ENCODE data around the gene PLIN1. TPM values are rescaled to one million over a fixed set of nuclear protein-coding genes. Genes with fewer than 3 reads are reported as not detected.
A peak's percentile ranks its signal among the peaks of the same experiment; 100 is the strongest.

Gene PLIN1
- total RNA-seq, 1 donor from 2014 or later = 0.14 TPM

DNA sequence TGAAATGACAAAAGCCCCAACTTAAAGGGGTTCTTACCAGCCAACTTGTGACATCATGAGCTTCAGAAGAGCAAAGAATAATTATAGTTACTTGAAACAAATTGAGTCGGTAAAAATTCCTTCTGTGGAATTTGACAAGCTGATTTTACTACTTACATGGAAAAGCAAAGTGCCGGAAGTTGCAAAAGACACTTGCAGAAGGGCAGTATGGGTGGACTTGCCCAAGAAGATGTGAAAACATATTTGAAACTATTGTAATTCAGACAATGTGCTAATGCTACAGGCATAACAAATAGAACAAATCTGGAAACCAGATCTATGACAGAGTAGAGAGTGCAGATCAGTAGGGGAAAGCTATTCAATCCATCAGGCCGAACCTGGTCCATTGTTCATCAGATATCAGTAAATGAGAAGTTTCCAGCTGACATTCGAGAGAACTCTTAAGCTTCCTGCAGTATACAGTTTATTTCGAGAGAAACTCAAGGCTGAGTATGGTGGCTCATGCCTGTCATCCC is 21.4 kb downstream of the PLIN1 start:
- Mint-ChIP-seq H3K9me3 (ENCODE audit: unreplicated experiment) (peaks cover 2% of the 10 kb centered on the region), H3K27ac (ENCODE audit: unreplicated experiment) (no peak overlapping the region), H3K4me1 (ENCODE audit: low read depth, unreplicated experiment) (peaks cover 9% of the 10 kb centered on the region), H3K36me3 (ENCODE audit: low read depth, unreplicated experiment) (no peaks in the 10 kb centered on the region), H3K27me3 (ENCODE audit: low read depth, unreplicated experiment) (peaks cover 26% of the 10 kb centered on the region), H3K4me3 (ENCODE audit: unreplicated experiment) (no peak overlapping the region)
- DNase-seq (ENCODE audit: low read depth) (no peak), FAIRE-seq (no peak)
- no peaks in the 10 kb centered on the region for H3K9me3 ChIP-seq (ENCODE audit: insufficient read depth, low read depth, low read length)
- no peak overlapping the region for H2AFZ ChIP-seq (ENCODE audit: low read depth, low read length)
- no peak overlapping the region for H3K9ac ChIP-seq (ENCODE audit: low read length)
- H3K4me3 ChIP-seq (ENCODE audit: insufficient read depth, low read depth, low read length) = no peak overlapping the region
- peaks cover 10% of the 10 kb centered on the region for H4K20me1 ChIP-seq (ENCODE audit: insufficient read depth, low read length)
- H3K79me2 ChIP-seq (ENCODE audit: insufficient read depth, low read length) = peaks cover 16% of the 10 kb centered on the region
- H3K4me2 ChIP-seq (ENCODE audit: low read length) = no peak overlapping the region
- peaks cover 10% of the 10 kb centered on the region for H3K4me1 ChIP-seq (ENCODE audit: insufficient read depth, low read length)
- H3K27ac ChIP-seq (ENCODE audit: low read depth, low read length) = no peak overlapping the region
- H3K36me3 ChIP-seq (ENCODE audit: insufficient read depth, low read length) = no peaks in the 10 kb centered on the region
- TF ChIP-seq, protein P1, sequence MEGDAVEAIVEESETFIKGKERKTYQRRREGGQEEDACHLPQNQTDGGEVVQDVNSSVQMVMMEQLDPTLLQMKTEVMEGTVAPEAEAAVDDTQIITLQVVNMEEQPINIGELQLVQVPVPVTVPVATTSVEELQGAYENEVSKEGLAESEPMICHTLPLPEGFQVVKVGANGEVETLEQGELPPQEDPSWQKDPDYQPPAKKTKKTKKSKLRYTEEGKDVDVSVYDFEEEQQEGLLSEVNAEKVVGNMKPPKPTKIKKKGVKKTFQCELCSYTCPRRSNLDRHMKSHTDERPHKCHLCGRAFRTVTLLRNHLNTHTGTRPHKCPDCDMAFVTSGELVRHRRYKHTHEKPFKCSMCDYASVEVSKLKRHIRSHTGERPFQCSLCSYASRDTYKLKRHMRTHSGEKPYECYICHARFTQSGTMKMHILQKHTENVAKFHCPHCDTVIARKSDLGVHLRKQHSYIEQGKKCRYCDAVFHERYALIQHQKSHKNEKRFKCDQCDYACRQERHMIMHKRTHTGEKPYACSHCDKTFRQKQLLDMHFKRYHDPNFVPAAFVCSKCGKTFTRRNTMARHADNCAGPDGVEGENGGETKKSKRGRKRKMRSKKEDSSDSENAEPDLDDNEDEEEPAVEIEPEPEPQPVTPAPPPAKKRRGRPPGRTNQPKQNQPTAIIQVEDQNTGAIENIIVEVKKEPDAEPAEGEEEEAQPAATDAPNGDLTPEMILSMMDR (IDR thresholded peaks at IDR 0.05; ENCODE audit: insufficient read depth, low read depth, low read length) = no peak
- no peak for TF ChIP-seq EZH2 (IDR thresholded peaks at IDR 0.05; ENCODE audit: insufficient read depth, low read length)
- H3K27me3 ChIP-seq (ENCODE audit: insufficient read depth, low read length) = no peaks in the 10 kb centered on the region

DNA sequence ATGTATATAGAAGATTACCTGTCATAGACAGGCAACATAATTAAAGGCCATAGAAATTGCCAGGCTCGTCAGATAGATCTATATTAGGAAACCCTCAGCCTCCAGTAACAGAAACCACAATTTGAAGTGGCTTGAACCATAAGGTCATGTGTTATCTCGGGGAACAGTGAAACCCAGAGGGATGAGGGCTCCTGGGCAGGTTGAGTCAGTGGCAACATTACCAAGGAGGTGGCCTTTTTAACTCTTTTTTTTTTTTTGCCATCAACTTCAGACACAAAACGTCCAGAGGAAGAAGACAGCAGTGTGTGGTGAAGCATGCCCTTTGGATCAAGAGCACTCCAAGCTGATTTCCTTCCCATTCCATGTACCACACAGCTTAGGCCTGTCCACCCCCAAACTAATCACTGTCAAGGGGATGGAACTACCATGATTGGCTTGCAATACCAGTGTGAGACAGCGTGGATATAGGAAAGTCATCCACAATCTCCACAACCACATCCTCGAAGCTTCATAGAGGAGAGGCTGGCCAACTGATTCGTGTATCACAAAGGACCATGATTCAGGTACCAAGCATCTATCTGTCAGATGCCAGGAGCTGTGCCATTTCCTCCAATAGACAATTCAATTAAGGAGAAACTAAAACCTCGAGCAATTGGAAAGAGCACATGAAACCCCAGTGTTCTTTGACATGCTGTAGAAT is 22.9 kb downstream of the PLIN1 start:
- H3K27ac Mint-ChIP-seq (ENCODE audit: unreplicated experiment) = no peak overlapping the region
- H3K36me3 ChIP-seq (ENCODE audit: insufficient read depth, low read length) = no peaks in the 10 kb centered on the region
- H3K9me3 ChIP-seq (ENCODE audit: insufficient read depth, low read depth, low read length) = no peaks in the 10 kb centered on the region
- no peak overlapping the region for H3K27ac ChIP-seq (ENCODE audit: low read depth, low read length)
- H3K4me2 ChIP-seq (ENCODE audit: low read length) = no peak overlapping the region
- DNase-seq (ENCODE audit: low read depth) = peak; percentile 15
- H3K4me3 Mint-ChIP-seq (ENCODE audit: unreplicated experiment) = peak overlapping the region; percentile 90
- no peak for TF ChIP-seq EZH2 (IDR thresholded peaks at IDR 0.05; ENCODE audit: insufficient read depth, low read length)
- TF ChIP-seq, protein P1 (IDR thresholded peaks at IDR 0.05; ENCODE audit: insufficient read depth, low read depth, low read length) = no peak
- H2AFZ ChIP-seq (ENCODE audit: low read depth, low read length) = no peak overlapping the region
- H3K9me3 Mint-ChIP-seq (ENCODE audit: unreplicated experiment) = peaks cover 2% of the 10 kb centered on the region
- peaks cover 5% of the 10 kb centered on the region for H3K4me1 ChIP-seq (ENCODE audit: insufficient read depth, low read length)
- H3K27me3 ChIP-seq (ENCODE audit: insufficient read depth, low read length) = no peaks in the 10 kb centered on the region
- H4K20me1 ChIP-seq (ENCODE audit: insufficient read depth, low read length) = peaks cover 17% of the 10 kb centered on the region
- peaks cover 24% of the 10 kb centered on the region for H3K27me3 Mint-ChIP-seq (ENCODE audit: low read depth, unreplicated experiment)
- no peak overlapping the region for H3K9ac ChIP-seq (ENCODE audit: low read length)
- H3K4me3 ChIP-seq (ENCODE audit: insufficient read depth, low read depth, low read length) = no peak overlapping the region
- H3K4me1 Mint-ChIP-seq (ENCODE audit: low read depth, unreplicated experiment) = peaks cover 5% of the 10 kb centered on the region
- peak; percentile 55 for FAIRE-seq
- peaks cover 5% of the 10 kb centered on the region for H3K36me3 Mint-ChIP-seq (ENCODE audit: low read depth, unreplicated experiment)
- H3K79me2 ChIP-seq (ENCODE audit: insufficient read depth, low read length) = peaks cover 26% of the 10 kb centered on the region
